NCI-H1694 (cell line): ENCODE measurements around the gene GAS7.

Experiments used
- DNase-seq: peaks from one replicate; lab custom pipeline; 2025; lab: John Stamatoyannopoulos, UW

GAS7 gene

DNA sequence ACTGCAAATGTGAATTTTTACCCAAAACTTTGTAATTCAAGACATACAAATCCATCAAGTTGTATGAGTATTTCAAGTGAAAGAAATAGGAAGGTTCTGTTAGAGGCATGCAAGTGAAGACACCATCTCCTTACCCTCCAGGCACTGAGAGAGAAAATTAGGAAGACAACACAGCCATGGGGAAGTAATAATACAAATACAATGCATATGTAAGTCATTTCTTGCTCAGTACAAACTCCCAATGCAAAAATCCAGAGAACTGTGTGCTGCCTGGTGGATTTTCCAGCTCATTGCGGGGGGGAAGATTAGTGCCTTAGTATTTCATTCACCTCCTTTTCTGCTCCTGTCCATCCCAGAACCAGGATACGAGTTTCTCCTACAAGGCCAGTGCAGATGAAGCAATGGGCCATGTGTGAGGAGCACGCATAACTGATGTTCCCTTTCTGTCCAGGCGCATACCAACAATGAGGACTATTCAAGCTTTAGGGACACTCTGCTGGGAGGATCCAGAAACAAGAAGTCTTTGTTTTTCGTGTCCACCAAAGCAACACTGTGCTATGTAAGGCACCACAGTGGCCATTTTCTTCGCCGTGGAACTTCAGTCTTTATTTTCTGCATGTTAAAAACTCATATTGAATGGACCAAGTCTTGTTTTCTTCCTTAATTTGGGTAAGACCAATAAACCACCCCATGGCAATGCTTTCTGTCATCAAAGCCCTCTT lies 149.6 kb downstream of the GAS7 start:
- DNase-seq = no peak

GRCh38 chr17:10046786-10047785 lies 151.3 kb downstream of the GAS7 start:
- no peak for DNase-seq

GRCh38 chr17:10045871-10046658 lies 152.3 kb downstream of the GAS7 start:
- DNase-seq = no peak

DNA sequence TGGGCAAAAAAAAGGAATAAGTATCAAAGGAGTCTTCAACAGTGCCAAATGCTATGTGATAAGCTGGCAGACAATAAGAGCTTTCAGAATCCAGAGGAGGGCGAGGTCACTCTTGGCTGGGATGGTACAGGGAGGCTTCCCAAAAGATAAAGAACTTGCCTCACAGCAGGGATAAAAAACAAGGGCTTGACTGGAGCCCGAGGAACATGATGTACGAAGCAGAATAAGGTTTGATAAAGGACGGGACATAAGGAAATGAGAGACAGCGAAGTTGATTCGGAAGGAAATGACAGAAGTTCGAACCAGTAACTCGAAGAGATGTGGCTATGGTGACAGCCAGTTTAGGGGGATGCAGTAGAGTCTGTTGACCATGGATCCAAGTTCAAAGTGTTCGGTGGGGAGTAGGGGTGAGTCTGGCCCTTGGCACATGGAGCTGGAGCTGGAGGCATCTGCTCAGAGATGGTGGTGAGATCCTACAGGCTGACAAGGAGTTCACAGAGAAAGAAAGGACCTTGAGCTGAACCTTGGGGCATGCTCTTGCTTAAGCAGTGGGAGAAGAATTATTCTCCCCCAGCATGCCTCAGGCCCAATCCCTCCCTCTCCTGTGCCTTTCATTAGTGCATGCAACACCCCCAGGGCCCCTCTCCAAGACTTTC lies 155.7 kb downstream of the GAS7 start:
- DNase-seq = no peak

DNA sequence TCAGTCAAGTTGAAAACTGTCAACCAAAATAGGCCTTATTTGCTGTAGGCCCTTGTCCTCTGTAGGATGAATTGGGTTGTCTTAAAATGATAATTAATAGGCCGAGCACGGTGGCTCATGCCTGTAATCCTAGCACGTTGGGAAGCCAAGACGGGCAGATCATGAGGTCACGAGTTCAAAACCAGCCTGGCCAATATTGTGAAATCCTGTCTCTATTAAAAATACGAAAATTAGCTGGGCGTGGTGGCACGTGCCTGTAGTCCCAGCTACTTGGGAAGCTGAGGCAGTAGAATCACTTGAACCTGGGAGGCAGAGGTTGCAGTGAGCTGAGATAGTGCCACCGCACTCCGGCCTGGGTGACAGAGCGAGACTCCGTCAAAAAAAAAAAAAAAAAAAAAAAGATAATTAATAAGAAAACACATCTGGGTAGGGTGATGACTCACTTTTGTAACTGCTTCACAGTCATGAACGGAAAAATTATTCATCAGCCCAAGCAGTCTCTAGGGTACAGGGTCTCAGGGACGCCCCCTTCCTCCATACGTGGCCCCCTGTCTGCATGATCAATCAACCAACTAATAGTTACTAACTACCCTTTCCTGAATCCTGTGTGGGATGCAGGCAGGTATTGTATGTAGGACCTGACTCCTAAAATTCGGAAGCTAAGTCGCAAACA lies 156.4 kb downstream of the GAS7 start:
- no peak for DNase-seq

GRCh38 chr17:10041287-10041612 lies 157.2 kb downstream of the GAS7 start:
- no peak for DNase-seq

- no peak for DNase-seq
These were observed 161.8 kb downstream of the GAS7 start for GRCh38 chr17:10036511-10037061.

DNA sequence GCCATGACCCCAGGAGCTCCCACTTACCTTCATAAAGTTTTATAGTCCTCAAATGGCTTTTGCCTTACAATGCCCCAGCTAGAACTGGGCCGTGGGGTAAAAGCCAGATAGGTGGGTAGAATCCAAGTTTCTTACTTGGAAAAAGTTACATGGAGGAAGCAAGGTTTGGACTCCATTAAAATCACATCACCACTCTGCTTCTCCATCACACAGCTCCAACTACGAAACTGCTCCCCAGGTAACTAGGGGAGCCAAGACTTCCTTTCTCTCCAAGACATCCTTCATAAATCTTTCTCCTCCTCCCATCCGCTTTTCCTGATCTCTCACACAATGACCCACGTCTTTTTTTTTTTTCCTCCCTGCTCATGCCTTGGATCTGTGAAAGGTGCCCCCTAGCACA lies 162.5 kb downstream of the GAS7 start:
- DNase-seq = no peak

DNA sequence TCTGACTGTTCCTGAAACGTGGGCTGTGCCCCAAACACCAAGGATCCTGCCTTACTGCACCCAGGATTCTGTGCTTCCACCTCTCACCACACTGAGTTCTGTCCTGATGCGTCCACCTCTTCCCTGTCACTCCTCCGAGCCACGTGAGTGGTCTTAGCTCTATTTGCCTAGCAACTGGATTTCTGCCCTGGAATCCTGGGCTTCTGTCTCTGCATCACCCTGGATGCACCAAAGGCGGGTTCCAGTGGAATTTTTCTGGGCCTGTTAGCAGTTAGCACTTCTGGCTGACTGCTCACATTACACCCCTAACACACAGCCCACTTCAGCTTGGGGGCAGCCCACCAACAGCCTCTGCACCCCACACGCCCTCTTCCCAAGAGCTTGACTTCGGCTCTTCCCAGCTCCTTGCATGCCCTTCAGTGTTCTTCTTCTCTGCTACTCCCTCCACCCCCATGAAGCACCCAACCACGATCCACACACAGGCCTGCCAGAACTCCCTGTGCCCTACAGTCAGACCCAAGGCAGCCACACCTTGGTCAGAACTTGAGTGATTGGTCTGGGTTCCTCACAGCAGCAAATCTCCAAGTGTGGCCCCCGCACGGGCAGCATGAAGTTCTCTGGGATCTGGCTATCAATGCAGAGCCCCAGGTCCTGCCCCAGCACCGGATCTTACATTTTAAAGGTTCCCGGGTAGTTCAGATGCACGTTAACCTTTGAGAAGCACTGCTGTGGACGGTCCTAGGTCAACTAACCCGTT lies 163.5 kb downstream of the GAS7 start:
- no peak for DNase-seq

DNA sequence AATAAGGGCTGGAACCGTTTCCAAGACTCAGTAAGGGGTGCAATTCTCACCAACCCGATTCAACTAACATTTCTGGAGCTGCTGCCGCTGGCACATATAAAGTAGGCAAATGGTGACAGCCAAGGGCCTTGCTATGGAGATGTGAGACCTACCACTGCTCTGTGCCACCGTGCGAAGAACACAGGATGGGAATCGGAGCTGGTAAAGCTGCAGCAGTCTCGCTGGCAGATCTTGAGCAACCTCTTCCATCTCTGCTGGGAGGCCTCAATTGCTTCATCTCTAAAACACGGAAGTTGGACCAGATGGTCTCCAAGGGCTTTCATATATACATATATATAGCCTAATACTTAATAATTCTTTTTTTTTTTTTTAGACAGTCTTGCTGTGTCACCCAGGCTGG lies 164.4 kb downstream of the GAS7 start:
- DNase-seq = no peak

DNA sequence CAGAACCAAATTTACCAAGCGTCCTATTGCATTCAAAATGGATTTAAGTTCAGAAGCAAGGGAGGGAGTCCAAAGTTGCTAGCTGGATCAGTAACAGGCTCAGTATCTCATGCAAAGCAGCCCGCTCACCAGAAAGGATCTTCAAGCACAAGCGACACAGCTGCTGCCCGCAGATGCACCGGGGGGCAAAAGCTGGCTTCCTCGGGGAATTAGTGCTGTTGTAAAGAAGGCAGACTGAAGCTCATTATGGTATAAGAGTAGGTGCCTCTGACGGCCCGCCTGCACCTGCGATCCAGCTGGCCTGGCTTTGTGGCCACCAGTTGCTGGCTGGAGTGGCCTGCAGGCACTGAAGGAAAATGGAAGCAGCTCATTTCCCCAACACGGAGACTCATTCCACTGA lies 165.0 kb downstream of the GAS7 start:
- no peak for DNase-seq

DNA sequence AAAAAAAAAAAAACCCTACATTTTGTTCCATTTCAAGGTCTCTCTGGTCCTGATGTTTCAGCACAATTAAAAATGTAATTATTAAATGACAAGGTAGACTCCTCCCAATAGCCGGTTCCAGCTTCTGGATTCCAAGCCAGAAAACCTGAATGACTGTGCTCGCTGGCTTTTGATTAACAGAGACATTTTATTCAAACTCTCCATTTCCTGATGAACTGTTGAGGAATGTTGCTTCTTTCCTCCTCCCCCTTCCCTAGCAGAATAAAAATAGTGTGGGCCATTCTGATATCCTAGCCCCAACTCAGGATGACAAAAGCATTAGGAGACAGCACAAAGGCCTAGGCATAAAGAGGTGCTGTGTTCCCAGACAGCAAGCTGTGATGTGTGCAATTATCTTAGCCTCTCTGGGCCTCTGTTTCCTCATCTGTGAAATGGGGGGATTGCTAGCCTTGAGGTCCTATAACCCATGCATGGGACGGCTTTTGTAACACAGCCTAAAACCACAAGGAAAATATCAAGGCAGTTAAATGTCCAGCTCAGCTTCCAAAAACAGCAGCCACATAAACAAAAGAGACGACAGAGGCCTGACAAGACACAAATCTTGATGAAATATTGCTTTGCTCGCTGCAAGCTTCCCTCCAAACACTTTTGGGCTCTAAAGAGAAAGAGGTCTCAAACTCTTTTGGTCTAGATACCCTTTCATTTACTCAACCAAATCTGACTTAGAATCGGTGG lies 166.1 kb downstream of the GAS7 start:
- DNase-seq = no peak

DNA sequence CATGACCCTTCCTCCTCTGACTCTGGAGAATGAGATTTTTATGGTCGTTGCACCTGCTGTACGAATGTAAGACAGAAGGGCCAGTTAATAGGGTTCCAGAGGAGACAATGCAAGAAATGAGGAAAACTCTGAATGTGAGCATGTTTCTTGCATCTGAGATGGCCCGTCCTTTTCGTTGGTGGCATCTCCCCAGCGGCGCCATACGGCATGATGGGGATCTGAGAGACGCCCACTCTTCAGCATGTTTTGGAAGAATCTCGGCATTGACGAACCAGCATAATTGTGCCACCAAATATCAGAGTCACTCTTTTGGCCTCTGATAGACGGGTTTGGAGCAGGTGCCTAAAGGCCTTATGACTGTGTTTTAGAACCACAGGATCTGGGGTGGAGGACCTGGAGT lies 166.8 kb downstream of the GAS7 start:
- DNase-seq = no peak

DNA sequence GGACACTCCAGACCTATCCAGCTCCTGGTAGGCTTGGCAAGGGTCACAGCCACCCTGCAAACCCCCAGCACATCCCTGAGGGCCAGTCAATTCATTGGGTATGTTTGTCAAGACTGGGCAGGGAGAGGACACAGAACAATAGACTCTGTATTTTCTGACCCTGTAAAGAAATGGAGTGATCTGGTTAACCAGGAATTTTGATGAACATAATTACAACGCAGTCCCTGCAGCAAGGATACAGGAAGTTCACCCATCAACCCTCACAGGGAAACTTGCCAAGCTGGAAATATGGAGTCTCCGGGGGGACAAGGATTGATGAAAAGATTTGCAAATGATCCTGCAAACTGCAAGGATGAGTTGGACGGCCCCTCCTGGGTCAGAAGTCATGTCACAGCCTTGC lies 167.3 kb downstream of the GAS7 start:
- no peak for DNase-seq

- DNase-seq = no peak
These were observed 169.3 kb downstream of the GAS7 start for GRCh38 chr17:10029129-10029528.

GRCh38 chr17:10025976-10026901 lies 172.2 kb downstream of the GAS7 start:
- no peak for DNase-seq

GRCh38 chr17:10025224-10025623 lies 173.2 kb downstream of the GAS7 start:
- DNase-seq = no peak

DNA sequence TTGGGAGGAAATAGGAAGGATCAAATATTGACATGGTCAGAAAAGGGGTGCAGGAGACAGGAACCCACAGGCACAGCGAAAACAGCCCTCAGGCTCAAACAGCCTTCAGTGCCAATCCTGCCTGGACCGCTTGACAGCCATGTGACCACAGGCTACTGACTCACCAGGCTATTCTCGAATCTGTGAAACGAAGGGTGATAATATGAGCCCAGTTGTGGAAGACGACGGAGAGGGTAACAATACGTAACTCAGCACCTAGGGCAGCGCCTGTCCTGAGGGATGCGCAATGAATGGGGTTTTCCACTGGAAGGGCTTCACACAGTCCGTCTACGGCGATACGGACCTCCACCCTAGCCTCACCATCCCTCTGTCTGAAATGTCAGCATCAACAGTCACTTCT lies 176.0 kb downstream of the GAS7 start:
- no peak for DNase-seq
